DMS53 treated with DMSO at 0.1 percent for 48 hours (cell line): ENCODE data around the gene CRB2.
"Not testable (repeated sequence)": the region's sequence is repeated elsewhere in the genome, so short reads cannot be mapped to it uniquely, and the experiment has no call there.

ENCODE experiments used
- DNase-seq: peaks from one replicate; lab custom pipeline; 2025; ENCODE audit not compliant: unreplicated experiment; lab: John Stamatoyannopoulos, UW

The CRB2 gene

DNA sequence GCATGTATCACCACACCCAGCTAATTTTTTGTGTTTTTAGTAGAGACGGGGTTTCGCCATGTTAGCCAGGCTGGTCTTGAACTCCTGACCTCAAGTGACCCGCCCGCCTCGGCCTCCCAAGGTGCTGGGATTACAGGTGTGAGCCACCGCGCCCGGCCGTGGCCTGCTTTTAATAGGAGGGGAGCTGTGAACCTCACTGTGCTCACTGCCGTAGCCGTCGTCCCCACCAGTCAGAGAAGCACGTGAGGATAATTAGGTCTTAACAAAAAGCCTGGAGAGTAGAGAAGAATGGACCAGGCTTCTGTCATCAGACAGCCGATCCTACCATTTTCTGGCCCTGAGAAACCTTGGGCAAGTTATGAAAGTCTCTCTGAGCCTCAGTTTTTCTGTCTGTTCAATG is 42.9 kb downstream of the CRB2 start:
- DNase-seq = not testable (repeated sequence)

DNA sequence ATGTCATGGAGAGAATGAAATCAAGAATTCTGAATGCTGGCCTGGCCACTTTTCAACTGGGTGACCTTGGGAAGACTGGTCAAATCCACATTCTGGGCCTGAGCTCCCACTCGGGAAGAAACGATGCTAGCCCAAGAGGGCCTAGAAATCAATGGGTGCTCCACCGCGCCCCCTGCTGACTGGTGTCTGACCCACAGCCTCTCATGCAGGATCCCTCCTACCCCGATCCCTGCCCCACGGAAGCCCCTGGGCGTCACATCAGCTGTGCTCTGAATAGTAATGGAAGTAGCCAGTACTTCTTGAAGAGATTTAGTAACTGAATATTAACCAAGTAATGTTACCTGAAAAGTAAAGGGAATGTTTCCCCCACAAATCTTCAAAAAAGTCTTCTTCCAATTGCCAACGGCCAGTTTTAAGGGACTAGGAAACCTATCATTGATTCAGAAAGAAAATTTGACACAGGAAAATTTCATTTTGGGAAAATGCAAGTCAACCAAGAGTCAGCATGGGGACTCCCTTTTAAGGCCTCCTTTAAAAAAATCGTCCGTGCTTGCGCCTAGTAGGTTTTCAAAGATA is 43.9 kb downstream of the CRB2 start:
- no peak for DNase-seq

DNA sequence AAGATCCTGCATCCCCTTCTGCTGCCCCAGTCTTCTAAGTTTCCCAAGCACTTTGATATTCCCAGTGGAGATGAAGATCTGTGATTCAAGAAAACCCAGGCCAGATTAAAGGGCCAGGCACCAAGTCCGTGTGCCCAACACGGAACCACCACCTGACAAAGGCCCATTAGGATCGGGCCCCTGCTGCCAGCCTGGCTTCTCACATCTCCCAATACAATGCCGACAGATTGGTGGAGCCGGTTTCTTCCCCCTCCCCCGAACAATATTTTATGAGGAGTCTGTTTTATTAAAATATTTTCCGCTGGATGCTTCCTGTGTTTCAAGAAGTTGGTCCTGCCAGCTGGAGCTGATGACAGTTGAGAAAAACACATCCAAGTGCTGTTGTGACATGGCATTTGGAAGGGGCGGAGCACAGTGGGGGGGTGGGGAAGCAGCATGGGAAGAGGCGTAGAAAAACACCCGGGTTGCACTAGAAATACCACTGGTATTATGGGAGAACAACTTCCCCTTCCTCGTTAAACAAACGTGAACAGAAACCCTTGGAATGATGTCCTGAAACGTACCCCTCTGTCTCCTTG is 45.0 kb downstream of the CRB2 start:
- no peak for DNase-seq

DNA sequence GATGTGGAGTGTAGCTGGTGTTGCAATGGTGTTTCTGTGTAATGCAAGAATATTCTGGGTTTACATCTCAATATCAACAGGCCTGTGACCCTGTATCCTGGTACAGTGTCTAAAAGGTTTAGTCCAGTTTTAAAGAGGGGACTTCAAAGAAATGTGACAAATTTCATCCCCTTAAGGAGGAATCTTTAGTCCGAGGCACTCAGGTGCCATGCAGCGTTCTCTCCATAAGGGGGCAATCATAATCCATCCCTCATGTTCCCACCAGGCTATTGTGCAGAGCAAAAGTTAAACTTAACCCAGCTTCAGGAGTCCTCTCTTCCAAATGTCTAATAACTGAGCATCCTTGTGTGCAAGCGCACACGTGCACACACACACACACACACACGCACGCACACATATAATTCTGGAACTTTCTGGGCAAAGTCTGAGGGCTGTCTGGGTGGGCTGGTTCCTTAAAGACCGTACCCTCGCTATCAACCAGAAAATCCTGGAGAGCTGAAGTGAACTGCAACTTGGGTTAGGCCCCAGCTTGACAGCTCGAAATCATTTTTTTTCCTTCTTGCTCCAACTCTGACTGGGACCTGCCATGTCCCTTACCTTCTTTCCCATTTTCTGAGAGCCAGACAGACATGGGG is 46.0 kb downstream of the CRB2 start:
- DNase-seq = no peak

DNA sequence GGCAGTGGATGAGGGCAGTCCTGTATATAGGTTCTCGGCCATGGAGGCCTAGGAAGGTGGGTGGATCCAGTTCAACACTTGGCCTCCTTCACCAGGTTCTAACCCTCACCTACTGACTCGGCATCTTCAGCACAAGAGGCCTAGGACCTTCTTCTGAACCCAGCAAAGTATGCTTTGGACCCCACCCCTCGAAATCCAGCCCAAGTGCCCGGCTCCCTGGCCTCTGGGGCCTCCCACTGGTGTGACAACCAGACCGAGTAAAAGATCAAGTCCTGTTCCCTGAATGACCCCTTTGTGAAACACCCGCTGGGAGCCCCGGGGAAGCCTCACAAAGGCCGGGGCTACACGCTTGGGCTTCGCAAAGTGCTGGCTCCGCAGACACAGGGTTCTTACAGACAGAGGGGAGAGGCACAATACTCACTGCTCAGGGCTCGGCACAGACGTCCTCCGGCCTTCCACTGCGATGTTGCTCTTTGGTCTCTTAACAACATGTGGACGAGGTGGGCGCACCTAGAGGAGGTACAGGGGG is 47.0 kb downstream of the CRB2 start:
- DNase-seq = no peak

DNA sequence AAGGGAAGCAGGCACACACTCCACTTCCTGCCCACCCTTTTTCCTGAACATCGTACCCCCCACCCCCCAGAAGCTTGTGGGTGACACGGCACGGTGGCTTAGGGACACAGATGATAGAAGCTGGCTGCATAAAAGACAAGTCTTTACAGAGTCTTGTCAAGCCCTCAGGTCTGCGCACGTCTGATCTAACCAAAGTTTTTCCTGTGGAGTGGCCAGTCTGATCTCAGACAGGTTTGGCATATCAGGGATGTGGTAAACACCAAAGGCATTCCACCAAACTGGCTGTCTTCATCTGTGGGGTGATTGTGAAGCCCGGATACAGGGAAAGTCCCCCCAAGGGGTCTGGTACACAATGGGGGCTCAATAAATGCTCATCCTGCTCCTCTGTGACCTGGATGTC is 50.0 kb downstream of the CRB2 start:
- DNase-seq = no peak

DNA sequence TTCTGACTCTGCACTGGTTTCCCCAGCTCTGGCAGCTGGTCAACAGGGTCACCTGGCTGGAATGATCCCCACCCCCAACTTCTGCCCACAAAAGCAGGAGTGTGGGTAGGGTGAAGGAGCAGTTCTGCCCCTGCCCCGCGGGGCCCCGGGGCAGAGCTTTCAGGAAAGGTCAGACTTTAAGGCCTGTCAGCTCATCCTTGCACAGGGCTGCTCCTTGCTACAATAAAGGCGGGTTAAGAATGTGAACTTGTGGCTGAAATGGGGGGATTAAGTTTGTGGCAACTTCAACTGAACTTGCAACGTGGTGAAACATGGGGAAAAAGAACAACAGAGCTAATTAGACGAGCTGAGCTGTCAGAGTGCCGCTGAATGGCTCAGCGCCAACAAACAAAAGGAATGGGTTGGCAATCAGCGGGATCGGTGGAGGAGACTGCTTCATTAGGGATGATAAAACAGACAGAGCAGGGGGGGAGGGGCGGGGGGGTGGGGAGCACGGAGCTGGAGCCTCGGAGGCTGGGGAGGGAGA is 50.8 kb downstream of the CRB2 start:
- DNase-seq = no peak

DNA sequence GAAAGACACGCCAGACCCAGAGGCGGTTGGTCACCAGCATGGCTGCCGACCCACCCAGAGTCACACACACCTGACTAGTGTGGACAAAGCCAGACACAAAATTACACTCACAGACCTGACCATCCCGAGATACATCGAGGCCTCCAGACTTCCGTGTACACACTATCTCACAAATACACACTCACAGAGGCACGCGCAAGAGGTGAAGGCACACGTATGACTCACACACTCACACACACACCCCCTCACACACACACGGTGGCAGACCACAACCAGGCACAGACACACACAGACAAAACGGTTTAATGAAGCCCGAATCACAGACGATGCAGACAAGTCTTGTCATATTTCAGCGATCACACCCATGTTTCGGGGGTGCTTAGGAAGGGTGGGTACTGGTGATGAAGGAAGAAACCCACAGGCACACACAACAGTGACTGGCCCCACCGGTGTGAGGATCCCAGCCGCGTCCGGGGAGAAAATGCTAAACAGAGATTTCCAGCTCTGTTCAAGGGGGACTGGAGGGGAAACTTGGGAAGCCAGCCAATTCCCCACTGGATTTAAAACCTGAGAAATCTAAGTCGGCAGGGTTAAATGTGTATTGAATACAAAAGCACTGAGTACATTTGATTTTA is 51.3 kb downstream of the CRB2 start:
- no peak for DNase-seq

DNA sequence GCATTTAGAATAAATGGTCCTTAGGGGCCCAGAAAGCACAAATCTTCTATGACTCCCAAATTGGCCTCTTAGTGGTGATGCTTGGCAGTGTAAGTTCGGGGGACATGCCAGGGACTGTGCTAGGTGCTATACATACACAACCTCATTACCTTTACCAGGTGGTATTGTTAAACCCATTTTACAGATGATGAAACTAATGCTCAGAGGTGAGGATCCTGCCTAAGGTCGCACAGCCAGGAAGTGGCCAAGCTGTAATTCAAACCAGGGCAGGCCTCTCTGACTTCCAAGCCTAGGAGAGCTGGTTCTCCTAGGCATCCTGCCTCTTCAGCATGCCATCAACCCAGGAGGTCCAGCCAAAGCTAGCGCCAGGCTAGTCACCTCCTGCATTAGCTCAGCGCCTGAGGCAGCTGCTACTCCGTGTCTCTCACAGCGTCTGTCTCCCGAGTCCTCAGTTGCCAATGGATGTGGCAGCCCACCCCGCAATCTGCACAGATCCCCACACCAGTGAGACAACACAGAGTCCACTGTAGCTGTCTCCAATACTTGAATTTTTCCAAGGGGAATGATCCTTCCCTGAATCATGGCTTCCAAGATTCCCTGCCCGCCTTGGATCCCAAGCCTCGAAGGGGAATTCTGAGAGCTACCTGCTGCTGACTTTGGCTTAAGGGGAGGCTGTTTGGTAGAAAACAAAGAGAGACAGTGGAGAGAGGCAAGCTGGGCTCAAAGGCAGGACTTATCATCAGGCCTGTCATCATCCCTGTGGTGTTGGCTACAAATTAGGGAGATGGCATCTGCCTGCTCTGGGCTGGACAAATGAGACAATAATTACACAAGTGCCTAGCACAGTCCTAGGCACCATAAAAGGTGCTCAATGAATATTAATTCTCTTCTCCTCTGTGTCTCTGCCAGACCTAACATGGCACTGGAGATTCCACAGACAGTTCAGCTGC is 52.6 kb downstream of the CRB2 start:
- DNase-seq = no peak

DNA sequence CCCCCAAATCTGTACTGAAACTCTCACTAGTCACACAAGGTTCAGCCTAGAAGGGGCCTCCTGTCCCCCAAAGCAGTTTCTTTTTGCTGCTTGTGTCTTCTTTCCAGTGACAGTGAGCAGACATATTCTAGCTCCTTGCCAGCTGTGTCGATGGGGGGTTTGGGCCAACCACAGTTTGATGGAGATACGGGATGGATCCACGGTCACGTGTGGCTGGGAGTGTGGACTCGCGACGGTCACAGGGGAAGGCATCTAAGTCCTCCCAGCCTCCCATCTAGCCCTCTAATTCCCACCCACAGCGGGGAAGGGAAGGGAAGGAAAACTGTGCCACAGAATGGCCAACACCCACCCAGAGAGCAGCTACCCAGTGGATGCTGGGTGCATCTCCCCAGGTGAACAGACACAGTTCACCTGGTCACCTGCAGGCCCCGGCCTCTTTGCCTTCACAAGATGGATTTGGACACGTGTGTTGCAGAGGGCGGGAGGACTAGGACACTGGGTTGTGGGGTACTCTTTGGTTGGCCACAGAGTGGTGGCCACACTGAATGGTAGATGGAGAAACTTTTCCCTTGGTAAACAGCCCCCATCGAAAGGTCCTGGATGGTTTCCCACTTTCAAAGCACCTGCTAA is 54.4 kb downstream of the CRB2 start:
- DNase-seq = no peak

DNA sequence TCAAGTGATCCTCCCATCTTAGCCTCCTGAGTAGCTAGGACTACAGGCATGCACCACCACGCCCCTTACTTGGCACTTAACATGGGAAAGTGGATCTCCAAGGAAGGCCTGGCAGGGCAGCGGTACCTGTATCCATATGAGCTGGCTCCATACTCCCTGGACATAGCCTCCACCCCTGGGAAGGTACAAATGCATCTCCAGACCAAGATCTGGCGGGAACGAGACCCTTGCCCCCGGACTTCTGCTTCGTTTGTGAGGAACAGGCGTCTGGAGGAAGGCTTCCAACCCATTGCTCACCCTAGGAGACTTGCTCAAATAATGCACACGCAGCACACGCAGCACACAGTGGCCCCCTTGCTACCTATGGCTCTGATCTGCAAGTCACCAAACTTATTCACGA is 55.2 kb downstream of the CRB2 start:
- DNase-seq = no peak

DNA sequence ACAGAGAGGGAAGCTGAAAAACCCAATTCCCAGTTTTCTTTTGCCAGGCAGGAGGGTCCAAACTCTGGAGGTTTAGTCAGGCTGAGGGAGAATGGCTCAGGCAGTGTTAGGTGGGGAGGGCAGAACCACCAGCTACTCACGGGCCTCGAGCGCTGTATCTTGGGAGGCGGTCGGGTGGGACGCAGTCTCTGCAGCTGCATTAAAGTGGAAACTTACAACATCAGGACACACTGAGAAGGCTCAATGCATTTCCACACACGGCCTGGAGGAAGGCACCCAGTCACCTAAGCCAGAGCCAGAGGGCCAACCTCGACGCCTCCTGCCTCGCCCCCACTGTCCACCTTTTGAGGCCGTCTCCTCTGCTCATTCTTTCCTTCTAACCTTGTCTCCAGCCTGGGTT is 55.6 kb downstream of the CRB2 start:
- no peak for DNase-seq

DNA sequence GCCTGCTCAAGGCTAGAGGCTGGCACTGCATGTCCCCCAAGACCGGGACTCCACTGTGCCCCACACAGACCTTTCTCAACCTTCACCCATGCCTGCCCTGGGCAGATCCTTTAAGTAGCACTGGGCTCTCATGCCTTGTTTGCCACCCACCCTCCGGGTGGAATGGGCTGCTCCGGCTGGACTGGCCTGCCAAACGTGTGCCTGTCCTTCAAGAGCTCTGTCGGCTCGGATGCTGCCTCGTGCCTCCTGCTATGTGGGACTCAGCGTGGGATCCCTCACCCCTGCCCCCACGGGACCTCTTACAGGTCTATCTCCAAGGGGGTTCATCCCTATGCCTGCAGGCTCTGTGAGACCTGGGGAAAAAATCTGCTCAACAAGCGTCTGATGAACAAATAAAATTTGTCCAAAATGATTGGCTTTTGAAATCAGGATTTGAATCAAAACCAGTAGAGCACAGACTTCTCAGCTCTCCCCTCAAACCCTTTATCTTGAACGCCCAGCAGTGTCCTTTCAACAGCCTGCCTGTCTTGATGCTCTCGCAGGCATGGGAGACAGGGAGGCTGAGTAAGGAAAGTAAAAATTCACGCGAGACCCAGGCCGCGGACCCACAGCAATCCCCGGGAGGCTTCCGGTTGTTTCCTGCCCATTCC is 56.3 kb downstream of the CRB2 start:
- no peak for DNase-seq

DNA sequence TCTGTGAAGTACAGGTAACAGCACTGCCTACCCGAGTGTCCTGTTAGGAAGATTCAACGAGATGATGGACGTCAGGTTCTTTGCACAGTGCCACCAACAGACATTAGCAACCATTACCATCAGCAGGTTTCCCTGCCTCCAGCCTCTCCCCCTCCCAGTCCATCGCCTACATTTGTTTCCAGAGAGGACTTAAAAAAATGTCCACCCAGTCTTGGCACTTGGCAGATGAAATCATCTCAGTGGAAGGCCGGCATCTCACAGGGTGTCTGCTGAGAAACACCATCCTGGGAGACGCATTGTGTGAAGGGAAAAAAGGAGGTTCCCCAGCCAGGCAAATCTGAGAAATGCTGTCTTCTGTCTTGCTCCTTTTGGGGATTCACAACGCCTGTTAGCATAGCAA is 58.2 kb downstream of the CRB2 start:
- DNase-seq = no peak

DNA sequence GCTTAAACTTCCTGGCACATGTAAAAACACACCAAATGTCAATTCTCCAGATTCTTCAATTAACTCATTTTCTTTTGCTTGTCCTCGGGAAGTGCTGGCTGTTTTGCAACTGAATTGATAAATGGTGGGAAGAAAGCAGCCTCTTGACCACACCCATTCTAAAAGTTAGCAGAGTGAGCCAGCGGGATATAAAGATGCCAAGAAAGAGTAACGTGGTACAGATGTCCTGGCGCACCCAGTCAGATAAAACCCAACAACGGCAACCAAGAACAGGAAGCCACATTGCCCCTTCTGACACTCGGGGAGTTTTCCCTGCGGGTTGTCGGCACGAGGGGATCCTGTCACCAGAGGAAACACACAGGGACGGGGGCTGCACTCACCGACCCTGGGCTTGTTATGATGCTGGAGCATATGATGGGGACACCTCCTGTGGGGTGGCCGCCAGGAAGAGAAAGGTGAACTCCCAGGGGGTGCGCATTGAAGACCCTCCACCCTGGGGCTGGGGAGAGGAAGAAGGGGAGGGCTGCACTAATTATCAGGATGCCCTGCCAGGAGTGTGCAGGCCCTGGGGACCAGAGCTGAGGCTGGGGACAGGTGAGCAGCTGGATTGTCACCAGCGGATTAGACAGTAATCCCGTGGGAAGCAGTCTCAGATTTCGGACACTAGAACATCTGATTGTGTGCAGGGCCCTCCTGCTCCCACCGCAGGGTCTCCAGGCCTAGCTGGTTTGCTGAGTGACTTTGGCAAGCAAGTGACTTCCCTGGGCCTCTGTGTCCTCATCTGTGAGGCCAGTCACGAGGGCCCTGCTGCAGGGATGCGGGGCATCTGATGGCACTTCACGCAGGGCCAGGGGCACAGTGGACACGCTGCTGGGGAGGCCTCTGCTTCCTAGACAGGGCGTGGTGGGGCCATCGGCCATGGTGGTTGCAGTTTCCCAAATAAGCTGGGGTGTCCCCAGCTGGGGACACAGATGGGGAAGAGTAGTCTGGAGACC is 59.2 kb downstream of the CRB2 start:
- no peak for DNase-seq

DNA sequence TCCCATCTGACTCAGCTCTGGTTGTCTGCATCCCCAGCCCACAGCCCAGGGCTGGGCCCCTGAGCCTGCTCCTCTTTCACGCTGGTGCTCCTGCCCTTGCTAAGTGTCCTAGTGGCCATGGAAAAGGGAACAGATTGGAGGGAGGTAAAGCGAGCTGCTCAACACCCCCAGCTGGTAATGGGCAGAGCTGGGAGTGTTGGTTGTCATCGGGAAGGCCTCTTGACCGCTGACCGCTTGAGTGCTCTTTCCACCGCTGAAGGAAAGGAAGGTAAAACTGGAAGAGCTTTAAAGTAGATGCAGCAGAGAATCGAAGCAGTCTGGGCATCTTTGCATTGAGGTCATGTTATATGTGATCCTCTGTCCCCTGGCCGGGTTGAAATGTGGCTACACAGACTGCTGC is 60.2 kb downstream of the CRB2 start:
- no peak for DNase-seq

DNA sequence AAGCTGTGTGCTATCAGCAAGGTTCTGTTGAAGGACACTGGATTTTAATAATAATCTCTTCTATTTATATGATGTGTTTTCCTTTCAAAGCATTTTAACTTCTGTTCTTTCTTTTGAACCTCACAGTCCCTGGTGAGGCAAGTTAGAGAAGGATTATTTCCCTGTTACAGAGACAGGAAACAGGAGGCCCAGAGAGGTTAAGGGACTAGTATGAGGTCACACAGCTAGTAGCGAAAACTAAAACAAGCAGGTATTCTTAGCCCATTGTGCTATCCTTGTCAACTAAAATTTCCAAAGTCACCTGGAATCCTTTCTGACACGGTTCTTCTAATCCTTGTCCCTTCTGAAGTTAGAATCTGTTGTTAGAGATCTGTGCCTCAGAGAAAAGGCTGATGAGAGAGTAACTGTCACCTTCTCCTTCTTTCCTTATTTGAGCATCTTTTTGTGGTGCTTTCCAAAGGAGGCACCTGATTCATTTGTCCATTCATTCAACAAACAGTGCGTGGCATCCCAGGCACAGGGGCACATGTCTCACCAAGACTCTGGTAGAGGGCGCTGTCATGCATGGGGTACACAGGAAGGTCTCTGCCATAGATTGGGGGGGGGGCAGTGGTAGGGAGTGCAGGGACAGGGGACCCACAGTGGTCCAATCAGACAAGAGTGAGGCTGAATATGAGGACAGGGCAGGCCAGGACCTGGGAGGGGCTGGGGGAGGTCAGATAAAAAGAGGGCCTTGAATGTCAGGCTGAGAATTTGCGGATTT is 61.5 kb downstream of the CRB2 start:
- DNase-seq = no peak

DNA sequence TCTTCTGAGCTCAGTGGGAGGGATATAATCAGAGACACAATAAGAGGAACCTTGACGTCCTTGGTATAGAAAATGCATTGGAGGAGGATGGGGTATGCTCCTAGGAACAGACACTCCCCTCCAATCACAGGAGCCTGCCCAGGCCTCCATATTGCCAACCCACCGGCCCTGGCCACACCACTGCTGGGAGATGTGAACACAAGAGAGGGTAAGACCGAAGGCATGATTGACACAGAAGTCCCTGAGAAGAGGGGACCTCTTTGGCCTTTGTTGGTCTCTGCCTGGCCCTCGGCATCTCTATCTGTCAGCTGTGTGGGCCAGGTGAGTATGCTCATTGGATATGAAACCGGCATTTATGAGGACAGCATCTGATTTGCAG is 62.0 kb downstream of the CRB2 start:
- DNase-seq = no peak
